ENCODE results near the gene HHLA2. TPM values are rescaled to one million over a fixed set of nuclear protein-coding genes. Genes with fewer than 3 reads are reported as not detected.
"Not testable (repeated sequence)": the region's sequence is repeated elsewhere in the genome, so short reads cannot be mapped to it uniquely, and the experiment has no call there.

Gene HHLA2
- total and polyA plus RNA-seq, 9 donors, result 0.12 to 1.1 (median 0.24) TPM; not detected in 5

DNA sequence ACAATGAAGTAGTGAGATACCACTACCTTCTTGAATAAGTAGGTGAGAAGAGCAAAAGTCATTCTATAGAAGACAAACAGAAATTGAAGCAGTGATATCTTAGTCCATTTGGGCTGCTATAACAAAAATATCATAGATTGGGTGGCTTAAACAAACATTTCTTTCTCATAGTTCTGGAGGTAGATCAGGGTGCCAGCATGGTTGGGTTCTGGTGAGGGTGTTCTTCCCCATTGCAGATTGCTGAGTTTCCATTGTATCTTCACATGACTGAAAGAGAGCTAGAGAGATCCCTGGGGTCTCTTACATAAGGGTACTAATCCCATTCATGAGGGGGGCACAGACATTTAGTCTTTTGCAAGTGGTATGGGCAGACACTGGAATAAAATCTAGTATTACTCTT is 41.2 kb upstream of the HHLA2 start:
- DNase-seq, result no peak
- Histone ChIP-seq H3K27me3 (no peaks in the 10 kb centered on the region), H3K4me3 (no peak overlapping the region), H3K27ac (no peak overlapping the region), H3K4me1 (ENCODE audit: insufficient read depth) (no peaks in the 10 kb centered on the region), H3K9me3 (no peaks in the 10 kb centered on the region), H3K36me3 (no peaks in the 10 kb centered on the region)
- intact Hi-C loops (cut with DNase I), result no loop called here
- TF ChIP-seq EP300 (IDR thresholded peaks at IDR 0.05), result no peak
- TF ChIP-seq, protein P1, sequence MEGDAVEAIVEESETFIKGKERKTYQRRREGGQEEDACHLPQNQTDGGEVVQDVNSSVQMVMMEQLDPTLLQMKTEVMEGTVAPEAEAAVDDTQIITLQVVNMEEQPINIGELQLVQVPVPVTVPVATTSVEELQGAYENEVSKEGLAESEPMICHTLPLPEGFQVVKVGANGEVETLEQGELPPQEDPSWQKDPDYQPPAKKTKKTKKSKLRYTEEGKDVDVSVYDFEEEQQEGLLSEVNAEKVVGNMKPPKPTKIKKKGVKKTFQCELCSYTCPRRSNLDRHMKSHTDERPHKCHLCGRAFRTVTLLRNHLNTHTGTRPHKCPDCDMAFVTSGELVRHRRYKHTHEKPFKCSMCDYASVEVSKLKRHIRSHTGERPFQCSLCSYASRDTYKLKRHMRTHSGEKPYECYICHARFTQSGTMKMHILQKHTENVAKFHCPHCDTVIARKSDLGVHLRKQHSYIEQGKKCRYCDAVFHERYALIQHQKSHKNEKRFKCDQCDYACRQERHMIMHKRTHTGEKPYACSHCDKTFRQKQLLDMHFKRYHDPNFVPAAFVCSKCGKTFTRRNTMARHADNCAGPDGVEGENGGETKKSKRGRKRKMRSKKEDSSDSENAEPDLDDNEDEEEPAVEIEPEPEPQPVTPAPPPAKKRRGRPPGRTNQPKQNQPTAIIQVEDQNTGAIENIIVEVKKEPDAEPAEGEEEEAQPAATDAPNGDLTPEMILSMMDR (IDR thresholded peaks at IDR 0.05), result no peak
- no peak for TF ChIP-seq POLR2A (IDR thresholded peaks at IDR 0.05)

DNA sequence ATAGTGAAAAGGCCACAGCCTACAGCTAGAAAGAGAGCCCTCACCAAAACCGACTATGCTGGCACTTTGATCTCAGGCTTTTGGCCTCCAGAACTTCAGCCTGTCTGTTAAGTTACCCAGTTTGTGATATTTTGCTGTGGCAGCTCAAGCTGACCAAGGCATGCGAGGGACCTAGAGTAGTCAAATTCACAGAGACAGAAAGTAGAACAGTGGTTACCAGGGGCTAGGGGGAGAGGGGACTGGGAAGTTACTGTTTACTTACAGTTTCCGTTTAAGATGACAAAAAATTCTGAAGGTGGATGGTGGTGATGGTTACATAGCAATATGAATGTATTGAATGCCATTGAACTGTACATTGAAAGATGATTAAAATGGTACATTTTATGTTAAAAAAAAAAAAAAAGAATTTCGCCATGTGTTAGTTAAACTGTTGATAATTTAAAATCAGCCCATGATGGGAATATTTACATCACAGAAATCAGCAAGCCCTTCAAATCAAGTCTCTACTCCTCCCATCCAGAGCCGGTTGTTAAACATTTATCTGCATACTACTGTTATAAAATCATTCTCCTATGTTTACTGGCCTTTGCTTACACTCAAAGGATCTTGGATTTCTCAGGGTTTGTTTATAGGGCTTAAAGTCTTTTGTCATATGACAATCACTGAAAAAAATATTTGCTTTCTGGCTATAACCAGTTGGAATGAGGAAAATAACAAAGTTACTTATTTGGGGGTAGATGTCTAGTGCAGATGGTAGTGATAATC is 31.6 kb upstream of the HHLA2 start:
- DNase-seq; H3K36me3 ChIP-seq; intact Hi-C loops (cut with DNase I); H3K27ac ChIP-seq; H3K27me3 ChIP-seq; H3K4me3 ChIP-seq; H3K9me3 ChIP-seq; H3K4me1 ChIP-seq (ENCODE audit: insufficient read depth): not testable (repeated sequence)
- WGBS, 3 donors, result 79 to 84% (median 81%) methylated on average over 5 of the region's 5 CpGs

DNA sequence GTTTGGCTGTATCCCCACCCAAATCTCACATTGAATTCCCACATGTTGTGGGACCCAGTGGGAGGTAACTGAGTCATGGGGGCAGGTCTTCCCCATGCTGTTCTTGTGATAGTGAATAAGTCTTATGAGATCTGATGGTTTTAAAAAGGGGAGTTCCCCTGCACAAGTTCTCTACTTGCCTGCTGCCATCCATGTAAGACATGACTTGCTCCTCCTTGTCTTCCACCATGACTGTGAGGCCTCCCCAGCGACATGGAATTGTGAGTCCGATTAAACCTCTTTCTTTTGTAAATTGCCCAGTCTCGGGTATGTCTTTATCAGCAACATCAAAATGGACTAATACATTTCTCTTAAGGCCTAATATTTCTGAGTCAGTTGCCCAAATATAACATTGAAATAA is 28.1 kb upstream of the HHLA2 start:
- DNase-seq; H3K27me3 ChIP-seq; intact Hi-C loops (cut with DNase I); H3K4me1 ChIP-seq (ENCODE audit: insufficient read depth); H3K36me3 ChIP-seq; H3K4me3 ChIP-seq; H3K9me3 ChIP-seq; H3K27ac ChIP-seq: not testable (repeated sequence)
- 94 to 100% (median 95%) methylated on average over 3 of the region's 3 CpGs for WGBS, 3 donors

DNA sequence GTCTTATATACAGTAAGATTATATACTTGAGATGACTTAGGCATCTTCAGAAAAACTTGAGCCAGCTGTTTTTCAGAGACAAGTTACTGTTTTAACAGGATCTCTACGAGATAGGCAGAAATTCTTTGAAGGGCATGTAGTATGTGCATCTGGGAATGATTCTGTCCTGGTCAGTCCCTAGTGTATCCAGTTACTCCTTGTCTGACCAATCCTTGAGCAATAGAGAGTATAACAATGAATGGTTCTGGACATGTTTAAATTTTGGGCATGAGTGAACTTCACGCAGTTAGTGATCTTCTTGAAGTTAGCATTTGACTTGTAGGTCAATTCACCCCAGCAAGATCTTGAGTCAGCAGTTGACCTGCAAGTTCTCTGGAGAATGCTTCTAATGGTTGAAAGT is 24.7 kb upstream of the HHLA2 start:
- no peak for DNase-seq
- TF ChIP-seq, protein P1 (IDR thresholded peaks at IDR 0.05), result no peak
- TF ChIP-seq POLR2A (IDR thresholded peaks at IDR 0.05) (no peak), EP300 (IDR thresholded peaks at IDR 0.05) (no peak)
- intact Hi-C loops (cut with DNase I), result no loop called here
- 43 to 64% (median 47%) methylated on average over 2 of the region's 2 CpGs for WGBS, 3 donors
- Histone ChIP-seq H3K4me1 (ENCODE audit: insufficient read depth) (no peaks in the 10 kb centered on the region), H3K36me3 (no peaks in the 10 kb centered on the region), H3K4me3 (no peak overlapping the region), H3K27ac (no peak overlapping the region), H3K27me3 (no peaks in the 10 kb centered on the region), H3K9me3 (no peaks in the 10 kb centered on the region)

DNA sequence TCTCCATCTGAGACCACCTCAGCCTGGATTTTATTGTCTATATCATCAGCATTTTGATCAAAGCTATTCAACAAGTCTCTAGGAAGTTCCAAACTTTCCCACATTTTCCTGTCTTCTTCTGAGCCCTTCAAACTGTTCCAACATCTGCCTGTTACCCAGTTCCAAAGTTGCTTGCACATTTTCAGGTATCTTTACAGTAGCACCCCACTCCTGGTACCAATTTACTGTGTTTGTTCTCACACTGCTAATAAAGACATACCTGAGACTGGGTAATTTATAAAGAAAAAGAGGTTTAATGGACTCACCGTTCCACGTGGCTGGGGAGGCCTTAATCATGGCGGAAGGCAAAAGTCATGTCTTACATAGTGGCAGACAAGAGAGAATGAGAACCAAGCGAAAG is 17.3 kb upstream of the HHLA2 start:
- H3K4me1 ChIP-seq (ENCODE audit: insufficient read depth); H3K27me3 ChIP-seq; H3K36me3 ChIP-seq; H3K4me3 ChIP-seq; intact Hi-C loops (cut with DNase I); DNase-seq; H3K9me3 ChIP-seq; H3K27ac ChIP-seq: not testable (repeated sequence)
- 74 to 94% (median 80%) methylated on average over 4 of the region's 4 CpGs for WGBS, 3 donors

DNA sequence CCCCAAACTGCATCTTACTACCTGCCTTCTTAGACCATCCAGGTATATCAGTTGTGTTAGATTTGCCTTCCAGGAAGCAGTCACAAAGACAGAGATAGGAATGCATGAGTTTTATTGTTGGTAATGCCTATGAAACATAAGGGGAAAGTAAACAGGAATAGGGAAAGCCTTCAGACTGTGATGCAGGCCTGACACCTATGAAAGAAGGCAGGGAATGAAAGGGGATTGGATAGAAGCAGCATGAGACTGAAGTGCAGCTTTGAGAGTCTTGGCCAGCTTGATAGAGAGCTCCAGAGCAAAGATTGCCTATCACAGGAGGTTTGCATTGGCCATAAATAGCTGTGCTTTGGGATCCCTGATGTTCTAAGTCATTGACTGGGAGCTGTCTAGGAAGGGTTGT is 15.9 kb upstream of the HHLA2 start:
- H3K4me1 ChIP-seq (ENCODE audit: insufficient read depth), result no peaks in the 10 kb centered on the region
- H3K27ac ChIP-seq, result no peak overlapping the region
- H3K9me3 ChIP-seq, result no peaks in the 10 kb centered on the region
- TF ChIP-seq, protein P1 (IDR thresholded peaks at IDR 0.05), result no peak
- no peak for TF ChIP-seq EP300 (IDR thresholded peaks at IDR 0.05)
- no peak for TF ChIP-seq POLR2A (IDR thresholded peaks at IDR 0.05)
- intact Hi-C loops (cut with DNase I), result no loop called here
- H3K27me3 ChIP-seq, result no peaks in the 10 kb centered on the region
- no peaks in the 10 kb centered on the region for H3K36me3 ChIP-seq
- no peak for DNase-seq
- H3K4me3 ChIP-seq, result no peak overlapping the region
